Upper lobe of left lung (tissue), 4 donors: ENCODE results near the gene GTPBP1.

Experiments
- POLR2A ChIP-seq, 4 donors: fragments of 450-650 bp; IDR thresholded peaks; one replicate each; pipeline ENCODE4 v1.5.1; 2016 to 2017; ENCODE audit warnings: antibody characterized with exemption in 4 of 4, mild to moderate bottlenecking in 2 of 4
- POLR2AphosphoS5 ChIP-seq, 2 donors: sonication (generic); formaldehyde crosslinking; IDR thresholded peaks; one replicate each; pipeline ENCODE4 v1.5.1; 2017; ENCODE audit warnings: antibody characterized with exemption in 2 of 2
- TF ChIP-seq, protein P1 (sequence below), 6 experiments: fragments of 450-650 bp in 4 of 6; fragments of 200-600 bp in 2 of 6; sonication (generic) in 2 of 6; IDR thresholded peaks; one replicate each; pipeline ENCODE4 v1.5.1; 2016 to 2019; ENCODE audit warnings: antibody characterized with exemption in 6 of 6

DNA sequence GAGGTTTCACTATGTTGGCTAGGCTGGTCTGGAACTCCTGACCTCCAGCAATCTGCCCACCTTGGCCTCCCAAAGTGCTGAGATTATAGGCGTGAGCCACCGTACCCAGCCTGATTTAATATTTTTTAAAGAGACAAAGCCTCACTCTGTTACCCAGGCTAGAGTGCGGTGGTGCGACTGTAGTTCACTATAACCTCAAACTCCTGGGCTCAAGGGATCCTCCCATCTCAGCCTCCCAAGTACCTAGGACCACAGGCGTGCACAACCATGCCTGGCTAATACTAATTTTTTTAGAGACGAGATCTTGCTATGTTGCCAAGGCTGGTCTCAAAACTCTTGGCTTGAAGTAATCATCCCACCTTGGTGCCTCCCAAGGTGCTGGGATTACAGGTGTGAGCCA is 13.5 kb downstream of the GTPBP1 start:
- TF ChIP-seq, protein P1, sequence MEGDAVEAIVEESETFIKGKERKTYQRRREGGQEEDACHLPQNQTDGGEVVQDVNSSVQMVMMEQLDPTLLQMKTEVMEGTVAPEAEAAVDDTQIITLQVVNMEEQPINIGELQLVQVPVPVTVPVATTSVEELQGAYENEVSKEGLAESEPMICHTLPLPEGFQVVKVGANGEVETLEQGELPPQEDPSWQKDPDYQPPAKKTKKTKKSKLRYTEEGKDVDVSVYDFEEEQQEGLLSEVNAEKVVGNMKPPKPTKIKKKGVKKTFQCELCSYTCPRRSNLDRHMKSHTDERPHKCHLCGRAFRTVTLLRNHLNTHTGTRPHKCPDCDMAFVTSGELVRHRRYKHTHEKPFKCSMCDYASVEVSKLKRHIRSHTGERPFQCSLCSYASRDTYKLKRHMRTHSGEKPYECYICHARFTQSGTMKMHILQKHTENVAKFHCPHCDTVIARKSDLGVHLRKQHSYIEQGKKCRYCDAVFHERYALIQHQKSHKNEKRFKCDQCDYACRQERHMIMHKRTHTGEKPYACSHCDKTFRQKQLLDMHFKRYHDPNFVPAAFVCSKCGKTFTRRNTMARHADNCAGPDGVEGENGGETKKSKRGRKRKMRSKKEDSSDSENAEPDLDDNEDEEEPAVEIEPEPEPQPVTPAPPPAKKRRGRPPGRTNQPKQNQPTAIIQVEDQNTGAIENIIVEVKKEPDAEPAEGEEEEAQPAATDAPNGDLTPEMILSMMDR (IDR thresholded peaks at IDR 0.05), result no peak
- no peak for TF ChIP-seq POLR2AphosphoS5 (IDR thresholded peaks at IDR 0.05)
- no peak for TF ChIP-seq POLR2A (IDR thresholded peaks at IDR 0.05)
